ENCODE data around the gene ONECUT3.

DNA sequence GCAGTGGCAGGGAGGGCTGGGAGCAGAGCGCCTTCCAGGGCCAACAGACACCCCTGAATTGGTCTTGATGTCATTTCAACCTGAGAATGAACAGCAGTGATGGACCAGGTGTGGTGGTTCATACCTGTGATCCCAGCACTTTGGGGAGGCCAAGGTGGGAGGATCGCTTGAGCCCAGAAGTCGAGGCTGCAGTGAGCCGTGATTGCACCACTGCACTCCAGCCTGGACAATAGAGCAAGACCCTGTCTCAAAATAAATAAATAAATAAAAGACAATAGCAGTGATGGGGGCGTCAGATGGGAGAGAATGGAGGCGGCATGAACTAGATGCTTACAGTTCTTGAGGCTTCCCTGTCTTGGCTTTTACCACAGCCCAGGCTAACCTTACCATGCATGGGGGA is 46.1 kb upstream of the ONECUT3 start:
- TF ChIP-seq EZH2 (IDR thresholded peaks at IDR 0.05; ENCODE audit: low read depth): no peak
- TF ChIP-seq, protein P1, sequence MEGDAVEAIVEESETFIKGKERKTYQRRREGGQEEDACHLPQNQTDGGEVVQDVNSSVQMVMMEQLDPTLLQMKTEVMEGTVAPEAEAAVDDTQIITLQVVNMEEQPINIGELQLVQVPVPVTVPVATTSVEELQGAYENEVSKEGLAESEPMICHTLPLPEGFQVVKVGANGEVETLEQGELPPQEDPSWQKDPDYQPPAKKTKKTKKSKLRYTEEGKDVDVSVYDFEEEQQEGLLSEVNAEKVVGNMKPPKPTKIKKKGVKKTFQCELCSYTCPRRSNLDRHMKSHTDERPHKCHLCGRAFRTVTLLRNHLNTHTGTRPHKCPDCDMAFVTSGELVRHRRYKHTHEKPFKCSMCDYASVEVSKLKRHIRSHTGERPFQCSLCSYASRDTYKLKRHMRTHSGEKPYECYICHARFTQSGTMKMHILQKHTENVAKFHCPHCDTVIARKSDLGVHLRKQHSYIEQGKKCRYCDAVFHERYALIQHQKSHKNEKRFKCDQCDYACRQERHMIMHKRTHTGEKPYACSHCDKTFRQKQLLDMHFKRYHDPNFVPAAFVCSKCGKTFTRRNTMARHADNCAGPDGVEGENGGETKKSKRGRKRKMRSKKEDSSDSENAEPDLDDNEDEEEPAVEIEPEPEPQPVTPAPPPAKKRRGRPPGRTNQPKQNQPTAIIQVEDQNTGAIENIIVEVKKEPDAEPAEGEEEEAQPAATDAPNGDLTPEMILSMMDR (conservative IDR thresholded peaks at IDR 0.05): no peak

Data from PC-9 (cell line).